ENCODE data around the gene GBP4. TPM values are rescaled to one million over a fixed set of nuclear protein-coding genes. Genes with fewer than 3 reads are reported as not detected.
A peak's percentile ranks its signal among the peaks of the same experiment; 100 is the strongest.
"Not testable (repeated sequence)": the region's sequence is repeated elsewhere in the genome, so short reads cannot be mapped to it uniquely, and the experiment has no call there.

The GBP4 gene
- not detected in 2 replicates for total RNA-seq (2014; rRNA removed; shearing (Covaris generic))

GRCh38 chr1:89198491-89199072, at the start of gene GBP4:
Gene GBP4 (minus strand): TSS chr1:89198942. CDS start chr1:89198834, 108 bp downstream.
- DNase-seq (ENCODE audit: low spot score) = peak; percentile 1
- in situ Hi-C loops (cut with HindIII; ENCODE audit: low sequenced_read_pairs) = no loop called here

- in situ Hi-C loops (cut with HindIII; ENCODE audit: low sequenced_read_pairs) = no loop called here
- no peak for DNase-seq (ENCODE audit: low spot score)
Measured at GRCh38 chr1:89243046-89243445, 44.3 kb upstream of the GBP4 start.

- in situ Hi-C loops (cut with HindIII; ENCODE audit: low sequenced_read_pairs) = no loop called here
- no peak for DNase-seq (ENCODE audit: low spot score)
Measured at GRCh38 chr1:89221341-89221740, 22.6 kb upstream of the GBP4 start.

GRCh38 chr1:89219851-89220250, 21.1 kb upstream of the GBP4 start:
- in situ Hi-C loops (cut with HindIII; ENCODE audit: low sequenced_read_pairs); DNase-seq (ENCODE audit: low spot score): not testable (repeated sequence)

- DNase-seq (ENCODE audit: low spot score); in situ Hi-C loops (cut with HindIII; ENCODE audit: low sequenced_read_pairs): not testable (repeated sequence)
Measured at GRCh38 chr1:89218941-89219340, 20.2 kb upstream of the GBP4 start.

GRCh38 chr1:89213347-89213746, 14.6 kb upstream of the GBP4 start:
- no peak for DNase-seq (ENCODE audit: low spot score)
- in situ Hi-C loops (cut with HindIII; ENCODE audit: low sequenced_read_pairs) = no loop called here

- in situ Hi-C loops (cut with HindIII; ENCODE audit: low sequenced_read_pairs) = no loop called here
- no peak for DNase-seq (ENCODE audit: low spot score)
Measured at GRCh38 chr1:89211035-89211634, 12.4 kb upstream of the GBP4 start.

- in situ Hi-C loops (cut with HindIII; ENCODE audit: low sequenced_read_pairs) = no loop called here
- DNase-seq (ENCODE audit: low spot score) = no peak
Measured at GRCh38 chr1:89206373-89206772, 7.6 kb upstream of the GBP4 start.

GRCh38 chr1:89203166-89203565, 4.4 kb upstream of the GBP4 start:
- no peak for DNase-seq (ENCODE audit: low spot score)
- in situ Hi-C loops (cut with HindIII; ENCODE audit: low sequenced_read_pairs) = no loop called here

- no peak for DNase-seq (ENCODE audit: low spot score)
- in situ Hi-C loops (cut with HindIII; ENCODE audit: low sequenced_read_pairs) = no loop called here
Measured at GRCh38 chr1:89201106-89201794, 2.5 kb upstream of the GBP4 start.

- no peak for DNase-seq (ENCODE audit: low spot score)
- in situ Hi-C loops (cut with HindIII; ENCODE audit: low sequenced_read_pairs) = no loop called here
Measured at GRCh38 chr1:89200663-89201062, 1.9 kb upstream of the GBP4 start.

GRCh38 chr1:89199525-89200031, 836 bp upstream of the GBP4 start:
- DNase-seq (ENCODE audit: low spot score) = no peak
- in situ Hi-C loops (cut with HindIII; ENCODE audit: low sequenced_read_pairs) = no loop called here

GRCh38 chr1:89198081-89198480, 661 bp downstream of the GBP4 start:
- in situ Hi-C loops (cut with HindIII; ENCODE audit: low sequenced_read_pairs) = no loop called here
- DNase-seq (ENCODE audit: low spot score) = no peak

- DNase-seq (ENCODE audit: low spot score) = no peak
- in situ Hi-C loops (cut with HindIII; ENCODE audit: low sequenced_read_pairs) = no loop called here
Measured at GRCh38 chr1:89195476-89195875, 3.3 kb downstream of the GBP4 start.

GRCh38 chr1:89191314-89191713, 7.4 kb downstream of the GBP4 start:
- no peak for DNase-seq (ENCODE audit: low spot score)
- in situ Hi-C loops (cut with HindIII; ENCODE audit: low sequenced_read_pairs) = no loop called here

GRCh38 chr1:89190017-89190416, 8.7 kb downstream of the GBP4 start:
- DNase-seq (ENCODE audit: low spot score) = no peak
- in situ Hi-C loops (cut with HindIII; ENCODE audit: low sequenced_read_pairs) = no loop called here

- no peak for DNase-seq (ENCODE audit: low spot score)
- in situ Hi-C loops (cut with HindIII; ENCODE audit: low sequenced_read_pairs) = no loop called here
Measured at GRCh38 chr1:89179343-89179742, 19.4 kb downstream of the GBP4 start.

- in situ Hi-C loops (cut with HindIII; ENCODE audit: low sequenced_read_pairs) = no loop called here
Measured at GRCh38 chr1:89176971-89177370, 21.8 kb downstream of the GBP4 start.

GRCh38 chr1:89175601-89176256, 23.0 kb downstream of the GBP4 start, which contains the start of gene GBP7:
Gene GBP7 (minus strand): TSS chr1:89176003. CDS start chr1:89171935, 4,068 bp downstream.
- in situ Hi-C loops (cut with HindIII; ENCODE audit: low sequenced_read_pairs) = no loop called here
- DNase-seq (ENCODE audit: low spot score) = no peak

More at GRCh38 chr1:89176971-89177370, 21.8 kb downstream of the GBP4 start:
- no peak for DNase-seq (ENCODE audit: low spot score)

- no peak for DNase-seq (ENCODE audit: low spot score)
- in situ Hi-C loops (cut with HindIII; ENCODE audit: low sequenced_read_pairs) = no loop called here
Measured at GRCh38 chr1:89174491-89174890, 24.3 kb downstream of the GBP4 start.

Data from G401 (cell line).